Naive thymus-derived CD4-positive, alpha-beta T cell (primary cell): Measurements from ENCODE around the gene CBFA2T2. TPM values are rescaled to one million over a fixed set of nuclear protein-coding genes. Genes with fewer than 3 reads are reported as not detected.

ENCODE experiments used
- ATAC-seq: fragments of 150-1000 bp; cut with Tn5 transposase; 2 replicates; pipeline ENCODE4 v1.10.0; 2021; ENCODE audit warnings: mild to moderate bottlenecking, moderate library complexity
- CTCF ChIA-PET: fragments of 350-600 bp; sonication (Branson Sonifier 250); formaldehyde crosslinking; loops from one replicate; lab custom pipeline; 2021; ENCODE audit warnings: antibody characterized with exemption; lab: Charles Lee
- POLR2A ChIA-PET: fragments of 350-600 bp; sonication (Branson Sonifier 250); formaldehyde crosslinking; loops from one replicate; lab custom pipeline; 2021; ENCODE audit warnings: antibody characterized with exemption, inconsistent platforms; lab: Charles Lee
- DNase-seq, 9 donors: peaks; one replicate each; pipeline versions ENCODE4 v3.0.0 to v3.0.0-alpha.2; 2020 to 2022; ENCODE audit warnings: mixed read lengths in 1 of 9
- H3K27ac ChIP-seq: one replicate; pipeline ENCODE4 v1.7.0; 2013; ENCODE audit warnings: mild to moderate bottlenecking, low read depth, low read length, moderate library complexity
- H3K27me3 ChIP-seq, 2 donors: one replicate each; pipeline ENCODE4 v1.7.0; 2013; ENCODE audit warnings: low read length in 2 of 2, mild to moderate bottlenecking in 2 of 2, moderate library complexity in 2 of 2; ENCODE audit not compliant: control insufficient read depth in 2 of 2, insufficient read depth in 2 of 2
- H3K36me3 ChIP-seq, 3 experiments: 1 replicate in 2 of 3; 2 replicates in 1 of 3; pipeline ENCODE4 v1.7.0; 2013; ENCODE audit warnings: low read length in 3 of 3, mild to moderate bottlenecking in 3 of 3, moderate library complexity in 1 of 3; ENCODE audit not compliant: insufficient read depth in 3 of 3, control insufficient read depth in 2 of 3
- H3K4me1 ChIP-seq, 2 donors: one replicate each; pipeline ENCODE4 v1.7.0; 2013; ENCODE audit warnings: low read length in 2 of 2, mild to moderate bottlenecking in 2 of 2, moderate library complexity in 1 of 2; ENCODE audit not compliant: control insufficient read depth in 2 of 2, insufficient read depth in 2 of 2
- H3K4me3 ChIP-seq: 2 replicates; pipeline ENCODE4 v1.7.0; 2013; ENCODE audit warnings: mild to moderate bottlenecking, low read length
- H3K9me3 ChIP-seq, 3 experiments: 1 replicate in 2 of 3; 2 replicates in 1 of 3; pipeline ENCODE4 v1.7.0; 2013; ENCODE audit warnings: low read length in 3 of 3; ENCODE audit not compliant: control insufficient read depth in 2 of 3
- H3K27ac Mint-ChIP-seq, 9 donors: one replicate each; pipeline ENCODE4 v1.8.0; 2020 to 2022; ENCODE audit warnings: mixed read lengths in 9 of 9, mild to moderate bottlenecking in 8 of 9, moderate library complexity in 5 of 9, inconsistent platforms in 2 of 9
- H3K27me3 Mint-ChIP-seq, 5 donors: one replicate each; pipeline ENCODE4 v1.8.0; 2021 to 2022; ENCODE audit warnings: mixed read lengths in 5 of 5, mild to moderate bottlenecking in 1 of 5
- H3K36me3 Mint-ChIP-seq, 5 donors: one replicate each; pipeline ENCODE4 v1.8.0; 2020 to 2022; ENCODE audit warnings: mixed read lengths in 5 of 5, mild to moderate bottlenecking in 3 of 5, inconsistent platforms in 1 of 5
- H3K4me1 Mint-ChIP-seq, 7 donors: one replicate each; pipeline ENCODE4 v1.8.0; 2020 to 2022; ENCODE audit warnings: mixed read lengths in 7 of 7, mild to moderate bottlenecking in 3 of 7, inconsistent platforms in 1 of 7
- H3K4me3 Mint-ChIP-seq, 10 donors: one replicate each; pipeline ENCODE4 v1.8.0; 2020 to 2022; ENCODE audit warnings: mild to moderate bottlenecking in 10 of 10, mixed read lengths in 10 of 10, moderate library complexity in 6 of 10, inconsistent platforms in 2 of 10
- H3K9me3 Mint-ChIP-seq, 11 donors: one replicate each; pipeline ENCODE4 v1.8.0; 2020 to 2022; ENCODE audit warnings: mixed read lengths in 11 of 11, mild to moderate bottlenecking in 4 of 11, inconsistent platforms in 1 of 11, moderate library complexity in 1 of 11
- intact Hi-C, 2 donors: fragments of 100-400 bp; cut with micrococcal nuclease; formaldehyde crosslinking; loops; one replicate each; pipeline ENCODE4 v1.15.1; 2023
- polyA plus RNA-seq, 2 donors: library from polyadenylated mRNA; unstranded; fragments of 300-500 nt; fragmentation: Illumina TruSeq; gene quantifications; one replicate each; pipeline ENCODE4 v1.2.3, GENCODE V29; 2021
- total RNA-seq, 6 experiments: library from RNA in 5 of 6; stranded (reverse) in 5 of 6; gene quantifications; 1 replicate in 5 of 6; 2 replicates in 1 of 6; pipeline ENCODE4 v1.2.3 and lab custom pipeline; 2021 to 2026

CBFA2T2 gene
- total and polyA plus RNA-seq, 7 experiments from 2014 or later: 13.5 to 37.8 (median 26.8) TPM

GRCh38 chr20:33601861-33602260 lies 112.0 kb downstream of the CBFA2T2 start:
- no peaks in the 10 kb centered on the region for H3K27me3 ChIP-seq
- H3K4me3 Mint-ChIP-seq: no peak overlapping the region
- DNase-seq (no peak), ATAC-seq (no peak)
- H3K27ac ChIP-seq: no peak overlapping the region
- peaks cover 5 to 27% (median 8%) of the 10 kb centered on the region in 5 donors for H3K36me3 Mint-ChIP-seq
- H3K4me1 ChIP-seq: peaks cover 0 to 4% of the 10 kb centered on the region in 2 donors
- H3K27ac Mint-ChIP-seq: no peak overlapping the region
- no peaks in the 10 kb centered on the region for H3K9me3 ChIP-seq
- ChIA-PET POLR2A (no interaction called here), CTCF (no interaction called here)
- intact Hi-C loops: no loop called here
- H3K27me3 Mint-ChIP-seq: no peaks in the 10 kb centered on the region
- no peaks in the 10 kb centered on the region for H3K9me3 Mint-ChIP-seq
- H3K4me3 ChIP-seq: no peak overlapping the region
- H3K4me1 Mint-ChIP-seq: peaks cover 3 to 17% (median 9%) of the 10 kb centered on the region in 7 donors
- H3K36me3 ChIP-seq: peaks cover 0 to 7% (median 0%) of the 10 kb centered on the region in 3 experiments

- CTCF ChIA-PET: no interaction called here
- Histone ChIP-seq H3K27ac (no peak overlapping the region), H3K4me1 (peaks cover 0 to 4% of the 10 kb centered on the region in 2 donors), H3K27me3 (no peaks in the 10 kb centered on the region), H3K36me3 (peaks cover 0 to 18% (median 0%) of the 10 kb centered on the region in 3 experiments), H3K9me3 (no peaks in the 10 kb centered on the region), H3K4me3 (no peak overlapping the region)
- peaks cover 7 to 31% (median 10%) of the 10 kb centered on the region in 5 donors for H3K36me3 Mint-ChIP-seq
- H3K9me3 Mint-ChIP-seq: no peaks in the 10 kb centered on the region
- H3K4me1 Mint-ChIP-seq: peaks cover 3 to 17% (median 9%) of the 10 kb centered on the region in 7 donors
- intact Hi-C loops: no loop called here
- POLR2A ChIA-PET: no interaction called here
- peak overlapping the region in 1 of 9 donors; percentile 11 for H3K27ac Mint-ChIP-seq
- no peak for ATAC-seq
- no peak for DNase-seq
- H3K4me3 Mint-ChIP-seq: no peak overlapping the region
- H3K27me3 Mint-ChIP-seq: no peaks in the 10 kb centered on the region
Measured at GRCh38 chr20:33602826-33603590, 113.1 kb downstream of the CBFA2T2 start.

- H3K9me3 Mint-ChIP-seq: no peaks in the 10 kb centered on the region
- ChIA-PET CTCF (no interaction called here), POLR2A (interaction anchor here (0.6 kb wide), 1 partner anchor 133 kb away, joined by 6 read pairs; no protein-coding TSS in a partner anchor)
- peaks cover 0 to 29% (median 0%) of the 10 kb centered on the region in 3 experiments for H3K36me3 ChIP-seq
- no peaks in the 10 kb centered on the region for H3K9me3 ChIP-seq
- peaks cover 4 to 18% (median 9%) of the 10 kb centered on the region in 7 donors for H3K4me1 Mint-ChIP-seq
- ATAC-seq (no peak), DNase-seq (no peak)
- no peak overlapping the region for H3K27ac Mint-ChIP-seq
- peaks cover 0 to 4% of the 10 kb centered on the region in 2 donors for H3K4me1 ChIP-seq
- H3K27me3 Mint-ChIP-seq: no peaks in the 10 kb centered on the region
- no peaks in the 10 kb centered on the region for H3K27me3 ChIP-seq
- H3K27ac ChIP-seq: no peak overlapping the region
- no peak overlapping the region for H3K4me3 ChIP-seq
- intact Hi-C loops: no loop called here
- no peak overlapping the region for H3K4me3 Mint-ChIP-seq
- H3K36me3 Mint-ChIP-seq: peaks cover 7 to 36% (median 14%) of the 10 kb centered on the region in 5 donors
Measured at GRCh38 chr20:33604084-33604990, 114.4 kb downstream of the CBFA2T2 start.

GRCh38 chr20:33604991-33605370 lies 115.1 kb downstream of the CBFA2T2 start:
- intact Hi-C loops: no loop called here
- no peak for DNase-seq
- peaks cover 0 to 31% (median 0%) of the 10 kb centered on the region in 3 experiments for H3K36me3 ChIP-seq
- H3K9me3 ChIP-seq: no peaks in the 10 kb centered on the region
- H3K27ac ChIP-seq: no peak overlapping the region
- ATAC-seq: no peak
- no peaks in the 10 kb centered on the region for H3K27me3 ChIP-seq
- CTCF ChIA-PET: interaction anchor here (0.6 kb wide), 1 partner anchor 1505 kb away, joined by 3 read pairs; no protein-coding TSS in a partner anchor
- H3K4me1 ChIP-seq: peaks cover 0 to 4% of the 10 kb centered on the region in 2 donors
- POLR2A ChIA-PET: no interaction called here
- H3K36me3 Mint-ChIP-seq: peaks cover 7 to 39% (median 14%) of the 10 kb centered on the region in 5 donors
- no peak overlapping the region for H3K4me3 Mint-ChIP-seq
- H3K4me1 Mint-ChIP-seq: peaks cover 4 to 22% (median 9%) of the 10 kb centered on the region in 7 donors
- H3K27me3 Mint-ChIP-seq: no peaks in the 10 kb centered on the region
- no peaks in the 10 kb centered on the region for H3K9me3 Mint-ChIP-seq
- no peak overlapping the region for H3K27ac Mint-ChIP-seq
- no peak overlapping the region for H3K4me3 ChIP-seq

- peak overlapping the region in 4 of 9 donors; percentile 13 to 62 (median 45) for H3K27ac Mint-ChIP-seq
- no peaks in the 10 kb centered on the region for H3K9me3 Mint-ChIP-seq
- intact Hi-C loops: no loop called here
Measured at GRCh38 chr20:33606118-33606771, 116.3 kb downstream of the CBFA2T2 start.

GRCh38 chr20:33609504-33609903 lies 119.6 kb downstream of the CBFA2T2 start:
- Histone ChIP-seq H3K4me3 (no peak overlapping the region), H3K27me3 (no peaks in the 10 kb centered on the region), H3K4me1 (no peaks in the 10 kb centered on the region), H3K36me3 (peaks cover 6 to 69% (median 18%) of the 10 kb centered on the region in 3 experiments), H3K9me3 (no peaks in the 10 kb centered on the region), H3K27ac (no peak overlapping the region)
- no peaks in the 10 kb centered on the region for H3K27me3 Mint-ChIP-seq
- DNase-seq: no peak
- peaks cover 9 to 42% (median 17%) of the 10 kb centered on the region in 5 donors for H3K36me3 Mint-ChIP-seq
- H3K4me1 Mint-ChIP-seq: peaks cover 0 to 8% (median 1%) of the 10 kb centered on the region in 7 donors
- ChIA-PET POLR2A (interaction anchor here (1.2 kb wide), 1 partner anchor 12 kb away, joined by 5 read pairs; no protein-coding TSS in a partner anchor), CTCF (no interaction called here)
- ATAC-seq: no peak
- no peak overlapping the region for H3K4me3 Mint-ChIP-seq
- intact Hi-C loops: no loop called here
- H3K27ac Mint-ChIP-seq: peak overlapping the region in 1 of 9 donors; percentile 17
- no peaks in the 10 kb centered on the region for H3K9me3 Mint-ChIP-seq

More at GRCh38 chr20:33606118-33606771, 116.3 kb downstream of the CBFA2T2 start:
- H3K4me3 Mint-ChIP-seq: no peak overlapping the region
- Histone ChIP-seq H3K4me1 (peaks cover 0 to 4% of the 10 kb centered on the region in 2 donors), H3K9me3 (no peaks in the 10 kb centered on the region), H3K27ac (no peak overlapping the region), H3K36me3 (peaks cover 5 to 40% (median 6%) of the 10 kb centered on the region in 3 experiments), H3K4me3 (no peak overlapping the region), H3K27me3 (no peaks in the 10 kb centered on the region)
- DNase-seq: no peak
- no peak for ATAC-seq
- peaks cover 12 to 49% (median 18%) of the 10 kb centered on the region in 5 donors for H3K36me3 Mint-ChIP-seq
- no peaks in the 10 kb centered on the region for H3K27me3 Mint-ChIP-seq
- POLR2A ChIA-PET: no interaction called here
- CTCF ChIA-PET: no interaction called here
- H3K4me1 Mint-ChIP-seq: peaks cover 2 to 22% (median 9%) of the 10 kb centered on the region in 7 donors
